ENCODE results near the gene NUAK2.

DNA sequence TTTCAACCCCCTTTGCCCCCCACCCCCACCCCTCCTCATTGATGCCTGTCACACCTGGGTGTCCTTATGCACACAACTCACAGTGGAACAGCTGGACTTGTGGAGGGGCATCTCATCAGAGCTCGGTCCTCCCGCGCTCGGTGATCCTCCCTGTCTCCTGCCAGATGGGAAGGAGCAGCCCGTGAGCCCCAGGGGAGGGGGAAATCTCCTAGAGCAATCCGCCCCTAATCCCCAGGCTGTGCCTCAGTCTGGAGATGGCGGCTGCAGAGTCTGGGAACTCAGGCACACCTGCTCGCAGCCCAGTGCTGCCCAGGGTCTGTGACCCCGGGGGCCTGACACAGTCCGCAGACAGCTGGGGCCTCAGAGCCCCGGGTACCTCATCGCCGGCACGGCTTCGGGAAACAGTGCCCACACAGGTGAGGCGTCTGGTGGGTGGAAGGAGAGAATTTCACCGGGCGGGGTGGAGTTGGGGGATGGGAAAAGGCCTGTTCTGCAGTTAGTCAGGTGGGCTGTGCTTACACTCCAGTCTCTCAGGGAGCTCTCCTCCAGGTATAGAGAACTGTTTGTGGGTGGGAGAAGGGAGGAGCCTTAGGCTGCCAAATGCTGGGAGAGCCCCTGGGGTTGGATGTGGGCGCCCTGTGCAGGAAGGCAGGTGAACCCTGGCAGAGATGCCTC lies 64.5 kb downstream of the NUAK2 start:
- TF ChIP-seq REST (IDR thresholded peaks at IDR 0.05) (no peak), ZBTB33 (IDR thresholded peaks at IDR 0.05) (no peak)
